H9 (cell line): ENCODE results near the gene CPA2. TPM values are rescaled to one million over a fixed set of nuclear protein-coding genes. Genes with fewer than 3 reads are reported as not detected.

Experiments used
- DNase-seq: peaks from one replicate; pipeline ENCODE4 v3.0.0-alpha.2; 2017
- H2AFZ ChIP-seq: one replicate; pipeline ENCODE4 v1.6.1; 2013; ENCODE audit warnings: mild to moderate bottlenecking, low read length, control low read depth, moderate library complexity
- H2AK5ac ChIP-seq: 2 replicates; pipeline ENCODE4 v1.6.1; 2013; ENCODE audit warnings: low read length, control low read depth, mixed read lengths; ENCODE audit not compliant: insufficient read length
- H2BK120ac ChIP-seq: one replicate; pipeline ENCODE4 v1.6.1; 2013; ENCODE audit warnings: low read depth, mild to moderate bottlenecking, low read length, control low read depth, inconsistent platforms; ENCODE audit not compliant: poor library complexity, severe bottlenecking
- H2BK12ac ChIP-seq: 2 replicates; pipeline ENCODE4 v1.6.1; 2013; ENCODE audit warnings: low read length, control low read depth, mixed read lengths, low read depth; ENCODE audit not compliant: insufficient read length
- H2BK15ac ChIP-seq: 2 replicates; pipeline ENCODE4 v1.6.1; 2013; ENCODE audit warnings: low read depth, low read length, control low read depth
- H2BK20ac ChIP-seq: one replicate; pipeline ENCODE4 v1.6.1; 2013; ENCODE audit warnings: low read depth, mild to moderate bottlenecking, low read length, control low read depth, inconsistent platforms; ENCODE audit not compliant: poor library complexity, severe bottlenecking
- H2BK5ac ChIP-seq: 2 replicates; pipeline ENCODE4 v1.6.1; 2013; ENCODE audit warnings: low read length, control low read depth, mixed read lengths; ENCODE audit not compliant: insufficient read length
- H3K14ac ChIP-seq: 2 replicates; pipeline ENCODE4 v1.6.1; 2013; ENCODE audit warnings: low read length, control low read depth; ENCODE audit not compliant: insufficient read depth
- H3K18ac ChIP-seq: 2 replicates; pipeline ENCODE4 v1.6.1; 2013; ENCODE audit warnings: low read depth, mild to moderate bottlenecking, mixed read lengths, low read length, control low read depth; ENCODE audit not compliant: insufficient read length
- H3K23ac ChIP-seq: 2 replicates; pipeline ENCODE4 v1.6.1; 2013; ENCODE audit warnings: low read length, control low read depth, mixed read lengths, low read depth; ENCODE audit not compliant: insufficient read length
- H3K23me2 ChIP-seq: 2 replicates; pipeline ENCODE4 v1.6.1; 2013; ENCODE audit warnings: low read depth, mild to moderate bottlenecking, mixed read lengths, low read length, control low read depth; ENCODE audit not compliant: insufficient read length, poor library complexity, severe bottlenecking
- H3K27ac ChIP-seq: 2 replicates; pipeline ENCODE4 v1.5.1; 2013; ENCODE audit warnings: low read length, control low read depth, mixed read lengths, low read depth; ENCODE audit not compliant: insufficient read length
- H3K27me3 ChIP-seq: 2 replicates; pipeline ENCODE4 v1.6.1; 2013; ENCODE audit warnings: low read length, control low read depth, inconsistent platforms; ENCODE audit not compliant: insufficient read depth
- H3K4ac ChIP-seq: 2 replicates; pipeline ENCODE4 v1.6.1; 2013; ENCODE audit warnings: low read depth, mild to moderate bottlenecking, control low read depth, inconsistent platforms, low read length, moderate library complexity
- H3K4me1 ChIP-seq: 2 replicates; pipeline ENCODE4 v1.6.1; 2013; ENCODE audit warnings: low read length, control low read depth, inconsistent platforms; ENCODE audit not compliant: insufficient read depth
- H3K4me2 ChIP-seq: 2 replicates; pipeline ENCODE4 v1.6.1; 2013; ENCODE audit warnings: low read length, control low read depth, mixed read lengths; ENCODE audit not compliant: insufficient read length, insufficient read depth
- H3K56ac ChIP-seq: 2 replicates; pipeline ENCODE4 v1.6.1; 2013; ENCODE audit warnings: low read depth, mild to moderate bottlenecking, mixed read lengths, low read length, control low read depth; ENCODE audit not compliant: insufficient read length
- H3K79me1 ChIP-seq: 2 replicates; pipeline ENCODE4 v1.6.1; 2013; ENCODE audit warnings: low read depth, mild to moderate bottlenecking, moderate library complexity, low read length, control low read depth, inconsistent platforms; ENCODE audit not compliant: insufficient read depth, poor library complexity, severe bottlenecking
- H3K79me2 ChIP-seq: 2 replicates; pipeline ENCODE4 v1.6.1; 2013; ENCODE audit warnings: low read length, control low read depth, inconsistent platforms; ENCODE audit not compliant: insufficient read depth
- H3K9ac ChIP-seq: 2 replicates; pipeline ENCODE4 v1.6.1; 2013; ENCODE audit warnings: low read length, control low read depth, mixed read lengths; ENCODE audit not compliant: insufficient read length; ENCODE audit errors: extremely low read depth
- H3K9me3 ChIP-seq: one replicate; pipeline ENCODE4 v1.6.1; 2013; ENCODE audit warnings: low read depth, low read length, inconsistent platforms; ENCODE audit not compliant: control insufficient read depth
- H3T11ph ChIP-seq: one replicate; pipeline ENCODE4 v1.6.1; 2013; ENCODE audit warnings: mild to moderate bottlenecking, low read length, control low read depth, inconsistent platforms
- H4K20me1 ChIP-seq: one replicate; pipeline ENCODE4 v1.6.1; 2013; ENCODE audit not compliant: control insufficient read depth, insufficient read length, insufficient read depth
- H4K5ac ChIP-seq: 2 replicates; pipeline ENCODE4 v1.6.1; 2013; ENCODE audit warnings: low read depth, mild to moderate bottlenecking, mixed read lengths, low read length, control low read depth; ENCODE audit not compliant: insufficient read length
- H4K8ac ChIP-seq: replicated peaks from 2 replicates; pipeline ENCODE4 v1.6.1; 2013; ENCODE audit warnings: low read length, control low read depth, mixed read lengths, low read depth; ENCODE audit not compliant: insufficient read length
- H4K91ac ChIP-seq: 2 replicates; pipeline ENCODE4 v1.6.1; 2013; ENCODE audit warnings: low read depth, mild to moderate bottlenecking, moderate library complexity, mixed read lengths, low read length, control low read depth; ENCODE audit not compliant: insufficient read length
- H3K27ac Mint-ChIP-seq, 3 experiments: 2 replicates in 2 of 3; 3 replicates in 1 of 3; pipeline ENCODE4 v1.8.0; 2020 to 2021; ENCODE audit warnings: mixed read lengths in 3 of 3, mild to moderate bottlenecking in 1 of 3, moderate library complexity in 1 of 3
- H3K27me3 Mint-ChIP-seq: 2 replicates; pipeline ENCODE4 v1.8.0; 2021; ENCODE audit warnings: low read depth, mild to moderate bottlenecking, moderate library complexity, mixed read lengths
- H3K36me3 Mint-ChIP-seq, 3 experiments: 2 replicates in 2 of 3; 3 replicates in 1 of 3; pipeline ENCODE4 v1.8.0; 2020 to 2021; ENCODE audit warnings: low read depth in 3 of 3, mixed read lengths in 3 of 3; ENCODE audit not compliant: insufficient read depth in 1 of 3
- H3K4me1 Mint-ChIP-seq, 2 experiments: 2 replicates each; pipeline ENCODE4 v1.8.0; 2020; ENCODE audit warnings: mixed read lengths in 2 of 2
- H3K4me3 Mint-ChIP-seq, 2 experiments: 2 replicates in 1 of 2; 3 replicates in 1 of 2; pipeline ENCODE4 v1.8.0; 2020 to 2021; ENCODE audit warnings: mild to moderate bottlenecking in 2 of 2, mixed read lengths in 2 of 2, moderate library complexity in 1 of 2
- H3K9me3 Mint-ChIP-seq, 2 experiments: 2 replicates in 1 of 2; 3 replicates in 1 of 2; pipeline ENCODE4 v1.8.0; 2020; ENCODE audit warnings: mild to moderate bottlenecking in 2 of 2, mixed read lengths in 2 of 2, moderate library complexity in 1 of 2
- WGBS: extraction: QIAGEN DNeasy Blood & Tissue Kit; methylation state at CpG from one replicate; pipeline ENCODE4 v1.1.7; 2013; ENCODE audit warnings: missing lambda C conversion rate, low lambda C conversion rate, mixed read lengths; ENCODE audit not compliant: insufficient read length; ENCODE audit errors: extremely low coverage; 5-methylcytosine and 5-hydroxymethylcytosine counted together
- total RNA-seq: library from RNA; stranded (reverse); gene quantifications from 2 replicates; pipeline ENCODE4 v1.2.1, GENCODE V29; 2021
- TF ChIP-seq, protein P1 (sequence below): fragments of 200-600 bp; sonication (generic); conservative IDR thresholded peaks from 3 replicates; pipeline ENCODE4 v1.8.0; 2021; ENCODE audit warnings: antibody characterized with exemption, mild to moderate bottlenecking

Gene CPA2
- total RNA-seq, 1 experiment from 2014 or later, result not detected

DNA sequence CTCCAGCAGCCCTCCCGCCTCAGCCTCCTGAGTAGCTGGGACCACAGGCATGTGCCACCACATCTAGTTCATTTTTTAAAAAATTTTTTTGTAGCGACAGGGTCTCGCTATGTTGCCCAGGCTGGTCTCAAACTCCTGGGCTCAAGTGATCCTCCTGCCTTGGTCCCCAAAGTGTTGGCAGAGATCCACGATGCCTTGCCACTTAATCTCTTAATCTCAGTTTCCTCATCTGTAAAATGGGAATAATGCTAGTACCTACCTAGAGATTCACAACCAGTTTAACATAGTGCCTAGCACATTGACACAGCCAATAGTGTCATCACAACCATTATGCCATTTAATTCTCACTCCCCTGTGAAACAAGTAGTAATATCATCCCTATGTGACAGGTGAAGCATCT is 21.5 kb downstream of the CPA2 start:
- H3K27ac ChIP-seq, result no peak overlapping the region
- WGBS, result no CpG with 5 or more reads among the region's 4 CpGs
- H3K27me3 Mint-ChIP-seq, result no peaks in the 10 kb centered on the region; the same call in 1 of the 2 replicates
- H4K5ac ChIP-seq, result no peak overlapping the region
- H3K4me1 ChIP-seq, result no peaks in the 10 kb centered on the region
- no peaks in the 10 kb centered on the region for H3K79me2 ChIP-seq
- no peak overlapping the region for H4K91ac ChIP-seq
- H3K36me3 Mint-ChIP-seq, result no peaks in the 10 kb centered on the region
- H3K18ac ChIP-seq, result no peak overlapping the region
- no peak overlapping the region for H3K4me3 Mint-ChIP-seq
- H3K4me1 Mint-ChIP-seq, result no peaks in the 10 kb centered on the region; a peak in 1 of 4 replicates
- no peak overlapping the region for H2BK20ac ChIP-seq
- no peaks in the 10 kb centered on the region for H3K27me3 ChIP-seq
- no peaks in the 10 kb centered on the region for H3K9me3 Mint-ChIP-seq
- H3K4me2 ChIP-seq, result no peak overlapping the region
- no peak for DNase-seq
- H3K9ac ChIP-seq, result no peak overlapping the region
- no peak overlapping the region for H2BK5ac ChIP-seq
- no peak overlapping the region for H3K14ac ChIP-seq
- no peak overlapping the region for H2BK120ac ChIP-seq
- H3K56ac ChIP-seq, result no peak overlapping the region
- H3K23me2 ChIP-seq, result no peaks in the 10 kb centered on the region
- H3T11ph ChIP-seq, result no peak overlapping the region
- TF ChIP-seq, protein P1, sequence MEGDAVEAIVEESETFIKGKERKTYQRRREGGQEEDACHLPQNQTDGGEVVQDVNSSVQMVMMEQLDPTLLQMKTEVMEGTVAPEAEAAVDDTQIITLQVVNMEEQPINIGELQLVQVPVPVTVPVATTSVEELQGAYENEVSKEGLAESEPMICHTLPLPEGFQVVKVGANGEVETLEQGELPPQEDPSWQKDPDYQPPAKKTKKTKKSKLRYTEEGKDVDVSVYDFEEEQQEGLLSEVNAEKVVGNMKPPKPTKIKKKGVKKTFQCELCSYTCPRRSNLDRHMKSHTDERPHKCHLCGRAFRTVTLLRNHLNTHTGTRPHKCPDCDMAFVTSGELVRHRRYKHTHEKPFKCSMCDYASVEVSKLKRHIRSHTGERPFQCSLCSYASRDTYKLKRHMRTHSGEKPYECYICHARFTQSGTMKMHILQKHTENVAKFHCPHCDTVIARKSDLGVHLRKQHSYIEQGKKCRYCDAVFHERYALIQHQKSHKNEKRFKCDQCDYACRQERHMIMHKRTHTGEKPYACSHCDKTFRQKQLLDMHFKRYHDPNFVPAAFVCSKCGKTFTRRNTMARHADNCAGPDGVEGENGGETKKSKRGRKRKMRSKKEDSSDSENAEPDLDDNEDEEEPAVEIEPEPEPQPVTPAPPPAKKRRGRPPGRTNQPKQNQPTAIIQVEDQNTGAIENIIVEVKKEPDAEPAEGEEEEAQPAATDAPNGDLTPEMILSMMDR, result no peak
- H2BK12ac ChIP-seq, result no peak overlapping the region
- no peaks in the 10 kb centered on the region for H4K20me1 ChIP-seq
- H3K79me1 ChIP-seq, result no peaks in the 10 kb centered on the region
- H2AK5ac ChIP-seq, result no peak overlapping the region
- no peak overlapping the region for H3K27ac Mint-ChIP-seq
- no peaks in the 10 kb centered on the region for H3K9me3 ChIP-seq
- H2BK15ac ChIP-seq, result no peak overlapping the region
- no peak overlapping the region for H3K4ac ChIP-seq
- no peak overlapping the region for H2AFZ ChIP-seq
- H4K8ac ChIP-seq, result no peak overlapping the region
- no peak overlapping the region for H3K23ac ChIP-seq
